ENCODE results near the gene ADCK1.

GRCh38 chr14:77752799-77753516 lies 47.0 kb upstream of the ADCK1 start:
- no peak for TF ChIP-seq CTCF (IDR thresholded peaks at IDR 0.05; ENCODE audit: poor library complexity, severe bottlenecking)
- TF ChIP-seq TAF1 (IDR thresholded peaks at IDR 0.05; ENCODE audit: low read depth), result no peak
- TF ChIP-seq EZH2 (IDR thresholded peaks at IDR 0.05; ENCODE audit: borderline replicate concordance, insufficient read depth, low read length, poor library complexity, severe bottlenecking), result no peak
- no peak for TF ChIP-seq REST (IDR thresholded peaks at IDR 0.05; ENCODE audit: borderline replicate concordance)
- no peak for TF ChIP-seq POLR2AphosphoS5 (IDR thresholded peaks at IDR 0.05)
- TF ChIP-seq SMC3 (conservative IDR thresholded peaks at IDR 0.05; ENCODE audit: poor library complexity), result no peak
- no peak for TF ChIP-seq RAD21 (conservative IDR thresholded peaks at IDR 0.05)
- TF ChIP-seq EP300 (conservative IDR thresholded peaks at IDR 0.05; ENCODE audit: poor library complexity, severe bottlenecking), result no peak

Data from neural cell (in vitro differentiated cells).